H1 (cell line): ENCODE data around the gene CYP51A1. TPM values are rescaled to one million over a fixed set of nuclear protein-coding genes. Genes with fewer than 3 reads are reported as not detected.

Experiments used
- CTCF ChIA-PET: fragments of 300-600 bp; sonication (Branson Sonifier 250); formaldehyde crosslinking; loops from one replicate; lab custom pipeline; 2021; ENCODE audit not compliant: partially characterized antibody; lab: Charles Lee
- POLR2A ChIA-PET: fragments of 300-600 bp; sonication (Branson Sonifier 250); formaldehyde crosslinking; loops from one replicate; lab custom pipeline; 2021; ENCODE audit warnings: inconsistent platforms; ENCODE audit not compliant: partially characterized antibody; lab: Charles Lee
- DNase-seq, 2 experiments: peaks; one replicate each; pipeline versions ENCODE4 v3.0.0 to v3.0.0-alpha.2; 2010 to 2022; ENCODE audit warnings: low spot score in 2 of 2, low read depth in 1 of 2, mixed read lengths in 1 of 2
- FAIRE-seq: peaks from 2 replicates; lab custom pipeline; 2011; peaks lifted over from hg19 to GRCh38; lab: Jason Lieb, UNC
- H2AFZ ChIP-seq: 2 replicates; pipeline ENCODE4 v1.8.1; 2012; ENCODE audit warnings: low read length, inconsistent platforms
- H2AK5ac ChIP-seq: 2 replicates; pipeline ENCODE4 v1.6.1; 2013; ENCODE audit warnings: low read depth, low read length
- H2BK120ac ChIP-seq: replicated peaks from 2 replicates; pipeline ENCODE3; 2013; ENCODE audit warnings: low read depth, low read length, inconsistent platforms
- H2BK12ac ChIP-seq: 2 replicates; pipeline ENCODE4 v1.6.1; 2013; ENCODE audit warnings: low read depth, low read length
- H2BK15ac ChIP-seq: 2 replicates; pipeline ENCODE4 v1.6.1; 2013; ENCODE audit warnings: low read length
- H2BK20ac ChIP-seq: 2 replicates; pipeline ENCODE4 v1.6.1; 2013; ENCODE audit warnings: low read length
- H2BK5ac ChIP-seq: 2 replicates; pipeline ENCODE4 v1.6.1; 2013; ENCODE audit warnings: low read depth, low read length
- H3K14ac ChIP-seq: 2 replicates; pipeline ENCODE4 v1.6.1; 2013; ENCODE audit warnings: inconsistent platforms; ENCODE audit not compliant: insufficient read length
- H3K18ac ChIP-seq: 2 replicates; pipeline ENCODE4 v1.6.1; 2013; ENCODE audit warnings: low read length; ENCODE audit errors: extremely low read depth
- H3K23ac ChIP-seq: 2 replicates; pipeline ENCODE4 v1.6.1; 2013; ENCODE audit warnings: inconsistent platforms; ENCODE audit not compliant: insufficient read length
- H3K23me2 ChIP-seq: 2 replicates; pipeline ENCODE4 v1.6.1; 2013; ENCODE audit warnings: low read depth, low read length
- H3K27ac ChIP-seq: 2 replicates; pipeline ENCODE4 v1.6.1; 2011; ENCODE audit warnings: low read depth, low read length, inconsistent platforms
- H3K27me3 ChIP-seq, 4 experiments: replicated peaks in 1 of 4; 1 replicate in 1 of 4; 2 replicates in 3 of 4; pipeline versions ENCODE4 v1.6.1 to v1.8.1; 2011 to 2013; ENCODE audit warnings: low read length in 3 of 4, mild to moderate bottlenecking in 3 of 4, inconsistent platforms in 2 of 4, mixed read lengths in 2 of 4, moderate library complexity in 1 of 4; ENCODE audit not compliant: control insufficient read depth in 3 of 4, insufficient read depth in 3 of 4; ENCODE audit errors: extremely low read depth in 1 of 4
- H3K36me3 ChIP-seq, 4 experiments: 2 replicates each; pipeline versions ENCODE4 v1.6.1 to v1.8.1; 2011 to 2013; ENCODE audit warnings: mild to moderate bottlenecking in 4 of 4, low read length in 3 of 4, moderate library complexity in 2 of 4, control low read depth in 1 of 4, inconsistent platforms in 1 of 4; ENCODE audit not compliant: insufficient read depth in 4 of 4, control insufficient read depth in 2 of 4
- H3K4ac ChIP-seq: replicated peaks from 2 replicates; pipeline ENCODE3; 2013; ENCODE audit warnings: low read length, low read depth, mixed read lengths, inconsistent platforms; ENCODE audit not compliant: insufficient read length
- H3K4me1 ChIP-seq, 4 experiments: replicated peaks in 1 of 4; 1 replicate in 1 of 4; 2 replicates in 3 of 4; pipeline versions ENCODE4 v1.6.1 to v1.8.1; 2011 to 2013; ENCODE audit warnings: low read length in 3 of 4, inconsistent platforms in 2 of 4, mixed read lengths in 1 of 4; ENCODE audit not compliant: insufficient read depth in 4 of 4, control insufficient read depth in 3 of 4
- H3K4me2 ChIP-seq, 2 experiments: 2 replicates each; pipeline versions ENCODE4 v1.6.1 to v1.8.1; 2011 to 2013; ENCODE audit warnings: low read depth in 2 of 2, low read length in 2 of 2, control low read depth in 1 of 2, inconsistent platforms in 1 of 2, mild to moderate bottlenecking in 1 of 2; ENCODE audit not compliant: insufficient read depth in 1 of 2
- H3K4me3 ChIP-seq, 4 experiments: fragments of 200-600, 300-600 bp in 1 of 4; sonication (generic), shearing (Covaris generic), sonication (Bioruptor Twin) in 1 of 4; 2 replicates each; pipeline versions ENCODE4 v1.5.1 to v1.8.1; 2011 to 2016; ENCODE audit warnings: low read length in 4 of 4, low read depth in 3 of 4, control low read depth in 2 of 4, inconsistent platforms in 2 of 4, mild to moderate bottlenecking in 2 of 4, mixed read lengths in 1 of 4, moderate library complexity in 1 of 4; ENCODE audit not compliant: insufficient read depth in 2 of 4; ENCODE audit errors: extremely low read depth in 1 of 4
- H3K56ac ChIP-seq: replicated peaks from 2 replicates; pipeline ENCODE3; 2013; ENCODE audit warnings: low read depth, mild to moderate bottlenecking, mixed read lengths, low read length, inconsistent platforms; ENCODE audit not compliant: insufficient read length
- H3K79me1 ChIP-seq: 2 replicates; pipeline ENCODE4 v1.6.1; 2013; ENCODE audit warnings: low read depth, low read length, control low read depth
- H3K79me2 ChIP-seq, 2 experiments: 2 replicates each; pipeline versions ENCODE4 v1.6.1 to v1.8.1; 2012 to 2013; ENCODE audit warnings: low read length in 2 of 2, mild to moderate bottlenecking in 2 of 2, inconsistent platforms in 1 of 2; ENCODE audit not compliant: insufficient read depth in 2 of 2, control insufficient read depth in 1 of 2
- H3K9ac ChIP-seq, 4 experiments: replicated peaks in 1 of 4; 1 replicate in 1 of 4; 2 replicates in 3 of 4; pipeline versions ENCODE4 v1.6.1 to v1.8.1; 2011 to 2013; ENCODE audit warnings: low read depth in 3 of 4, low read length in 3 of 4, control low read depth in 2 of 4, mild to moderate bottlenecking in 2 of 4, moderate library complexity in 2 of 4, inconsistent platforms in 1 of 4; ENCODE audit errors: extremely low read depth in 1 of 4
- H3K9me3 ChIP-seq, 2 experiments: 2 replicates each; pipeline versions ENCODE4 v1.6.1 to v1.8.1; 2012 to 2013; ENCODE audit warnings: mild to moderate bottlenecking in 2 of 2, moderate library complexity in 2 of 2, control low read depth in 1 of 2, inconsistent platforms in 1 of 2, low read depth in 1 of 2, low read length in 1 of 2, mixed read lengths in 1 of 2; ENCODE audit not compliant: insufficient read depth in 2 of 2
- H4K20me1 ChIP-seq, 2 experiments: replicated peaks in 1 of 2; 2 replicates each; pipeline versions ENCODE3 to v1.8.1; 2011 to 2013; ENCODE audit warnings: inconsistent platforms in 2 of 2, low read length in 2 of 2, mild to moderate bottlenecking in 1 of 2; ENCODE audit not compliant: insufficient read depth in 2 of 2, control insufficient read depth in 1 of 2
- H4K5ac ChIP-seq: 2 replicates; pipeline ENCODE4 v1.6.1; 2013; ENCODE audit warnings: low read length, low read depth, mixed read lengths, inconsistent platforms; ENCODE audit not compliant: insufficient read length
- H4K8ac ChIP-seq: 2 replicates; pipeline ENCODE4 v1.8.0; 2013; ENCODE audit warnings: mild to moderate bottlenecking, moderate library complexity, low read length, inconsistent platforms; ENCODE audit not compliant: insufficient read depth; ENCODE audit errors: extremely low read depth
- H4K91ac ChIP-seq: replicated peaks from 2 replicates; pipeline ENCODE3; 2013; ENCODE audit warnings: low read length, mixed read lengths, inconsistent platforms; ENCODE audit not compliant: insufficient read length
- BCL11A ChIP-seq, 2 experiments: IDR thresholded peaks; one replicate each; pipeline ENCODE4 v1.6.1; 2011; ENCODE audit warnings: low read depth in 2 of 2, low read length in 2 of 2, mild to moderate bottlenecking in 2 of 2
- CEBPB ChIP-seq: IDR thresholded peaks from 2 replicates; pipeline ENCODE4 v1.6.1; 2012; ENCODE audit warnings: low read depth, low read length
- WGBS, 2 experiments: shearing (Covaris generic) in 1 of 2; methylation state at CpG; one replicate each; pipeline versions ENCODE4 v1.1.6 to v1.1.7; 2013 to 2015; ENCODE audit warnings: low lambda C conversion rate in 2 of 2, mixed read lengths in 2 of 2, inconsistent platforms in 1 of 2, low coverage in 1 of 2, missing lambda C conversion rate in 1 of 2; ENCODE audit not compliant: insufficient replicate concordance in 2 of 2, insufficient coverage in 1 of 2, insufficient read length in 1 of 2; ENCODE audit errors: extremely low coverage in 1 of 2, missing lambda C conversion rate in 1 of 2; 5-methylcytosine and 5-hydroxymethylcytosine counted together
- polyA plus RNA-seq, 7 experiments: library from polyadenylated mRNA; depleted of rRNA in 3 of 7; stranded (reverse) in 5 of 7; unstranded in 2 of 7; fragments of >200 nt in 5 of 7; fragments of 200-250 nt in 2 of 7; gene quantifications; 1 replicate in 5 of 7; 2 replicates in 1 of 7; 4 replicates in 1 of 7; pipeline versions ENCODE4 v1.2.1 to v1.2.3, GENCODE V29; 2011 to 2013; ENCODE audit warnings: missing spikeins in 2 of 7, mixed read lengths in 2 of 7
- total RNA-seq: library from RNA; stranded (reverse); fragmentation: NEBNext Ultra II Directional; extraction: Animal tissue kit (Norgen Biotek cat#: 25700); gene quantifications from 2 replicates; pipeline ENCODE4 v1.2.1, GENCODE V29; 2021

The CYP51A1 gene
- total and polyA plus RNA-seq, 2 of the 8 experiments (the other 6 are each of a cell fraction or from before 2014, with no cell fraction given), result 9.8 to 111 TPM

GRCh38 chr7:92149736-92150239 lies 15.5 kb upstream of the CYP51A1 start:
- Histone ChIP-seq H2BK5ac (no peak overlapping the region), H3K4me2 (no peak overlapping the region), H3K9me3 (no peaks in the 10 kb centered on the region), H3K9ac (no peak overlapping the region), H3K56ac (no peak overlapping the region), H3K79me2 (no peaks in the 10 kb centered on the region), H2BK15ac (no peak overlapping the region), H3K79me1 (no peaks in the 10 kb centered on the region), H4K5ac (no peak overlapping the region), H3K23ac (no peak overlapping the region), H3K4me1 (no peaks in the 10 kb centered on the region), H2BK120ac (no peak overlapping the region), H3K36me3 (no peaks in the 10 kb centered on the region), H3K27me3 (no peaks in the 10 kb centered on the region), H2BK20ac (no peak overlapping the region), H3K14ac (no peak overlapping the region), H3K23me2 (no peaks in the 10 kb centered on the region), H4K20me1 (no peaks in the 10 kb centered on the region), H2BK12ac (no peak overlapping the region), H3K18ac (no peak overlapping the region), H4K91ac (no peak overlapping the region), H2AFZ (no peak overlapping the region), H3K27ac (no peak overlapping the region), H3K4me3 (no peak overlapping the region), H2AK5ac (no peak overlapping the region), H4K8ac (no peak overlapping the region), H3K4ac (no peak overlapping the region)
- DNase-seq, result no peak
- ChIA-PET POLR2A (interaction anchor here (1.1 kb wide), 1 partner anchor 15 kb away, joined by 3 read pairs; no protein-coding TSS in a partner anchor), CTCF (no interaction called here)
- TF ChIP-seq BCL11A (IDR thresholded peaks at IDR 0.05; ENCODE audit: low read depth in 2 of 2, low read length in 2 of 2), result no peak
- peak; percentile 4; the same call in 1 of the 2 replicates for TF ChIP-seq CEBPB
- FAIRE-seq, result no peak
- WGBS, 2 experiments, result 86% methylated on average over 5 of the region's 5 CpGs; no CpG with 5 or more reads in 1 of the 2 experiments
